GOT3 (cell line): ENCODE results near the gene MPO.

Experiments used
- DNase-seq: peaks from one replicate; lab custom pipeline; 2025; ENCODE audit warnings: mixed read lengths; lab: John Stamatoyannopoulos, UW

MPO gene

GRCh38 chr17:58320163-58320558 lies 39.4 kb upstream of the MPO start:
- DNase-seq = no peak

DNA sequence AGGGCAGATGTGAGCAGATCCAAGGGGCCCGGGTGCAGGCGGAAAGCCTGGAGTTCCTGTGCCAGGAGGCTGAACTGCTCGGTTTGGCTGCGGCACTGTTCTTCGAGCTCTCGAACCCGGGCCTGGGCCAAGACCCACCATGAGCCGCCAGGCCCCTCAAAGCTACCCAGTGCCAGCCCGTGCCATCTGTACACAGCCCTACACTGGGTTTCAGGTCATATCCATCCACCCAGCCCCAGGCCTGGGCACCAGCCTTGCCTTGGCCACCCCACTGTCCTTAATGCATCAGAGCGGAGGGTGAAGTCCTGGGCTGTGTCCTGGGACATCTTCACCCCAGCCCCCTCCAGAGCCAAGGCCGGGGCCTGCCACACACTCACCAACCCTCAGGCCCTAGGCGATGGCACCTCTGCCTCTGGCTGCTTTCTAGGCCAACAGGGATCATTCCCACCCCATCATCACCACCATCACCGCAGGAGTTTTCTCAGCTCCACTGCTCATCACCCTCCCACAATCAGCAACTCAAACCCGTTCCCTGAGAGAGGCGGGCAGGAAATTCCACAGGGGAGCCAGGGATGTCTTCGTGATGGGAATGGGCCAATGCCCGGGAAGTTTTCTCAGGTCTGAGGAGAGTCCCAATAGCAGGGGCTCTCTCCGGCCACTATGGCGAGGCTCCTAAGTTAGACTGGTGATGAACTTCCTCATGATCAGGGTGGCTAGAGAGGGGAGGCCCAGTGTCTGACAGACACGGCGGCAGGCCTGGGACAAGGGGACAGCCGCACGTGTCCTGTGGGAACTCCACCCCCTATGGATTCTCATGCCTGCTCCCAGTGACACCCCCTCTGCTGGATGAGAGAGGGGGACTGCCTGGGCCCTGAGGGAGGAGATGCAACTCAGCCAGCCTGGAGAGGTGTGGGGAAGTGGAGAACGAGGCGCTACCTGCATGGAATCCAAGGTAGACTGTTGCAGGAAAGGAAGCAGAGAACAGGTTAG lies 38.7 kb upstream of the MPO start:
- no peak for DNase-seq

DNA sequence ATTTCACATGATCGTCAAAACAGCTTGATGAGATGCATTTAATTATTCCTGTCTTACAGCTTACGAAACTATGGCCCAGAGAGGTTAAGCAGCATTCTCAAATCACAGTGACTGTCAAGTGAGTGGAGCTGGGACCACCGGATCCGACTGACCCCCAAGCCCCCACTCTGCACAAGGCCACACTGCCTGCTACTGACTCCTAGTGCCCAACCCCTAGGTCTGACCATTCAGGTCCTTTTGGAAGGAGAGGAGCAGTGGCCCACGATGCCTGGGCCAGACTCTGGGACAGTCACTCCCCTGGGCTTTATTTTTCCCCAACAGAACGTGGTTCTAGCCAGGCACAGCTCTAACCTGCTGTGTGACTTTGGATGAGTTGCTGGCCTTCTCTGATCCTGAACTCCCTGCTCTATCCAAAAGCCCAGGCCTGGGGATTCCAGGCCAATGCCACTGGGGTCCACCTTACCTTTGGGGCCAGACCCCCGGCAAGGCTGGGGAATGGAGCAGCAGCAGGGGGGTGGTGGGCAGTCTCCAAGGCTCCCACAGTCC lies 38.0 kb upstream of the MPO start:
- no peak for DNase-seq

GRCh38 chr17:58318065-58318481 lies 37.3 kb upstream of the MPO start:
- DNase-seq = no peak

- no peak for DNase-seq
Measured at GRCh38 chr17:58317421-58318064, 36.8 kb upstream of the MPO start.

DNA sequence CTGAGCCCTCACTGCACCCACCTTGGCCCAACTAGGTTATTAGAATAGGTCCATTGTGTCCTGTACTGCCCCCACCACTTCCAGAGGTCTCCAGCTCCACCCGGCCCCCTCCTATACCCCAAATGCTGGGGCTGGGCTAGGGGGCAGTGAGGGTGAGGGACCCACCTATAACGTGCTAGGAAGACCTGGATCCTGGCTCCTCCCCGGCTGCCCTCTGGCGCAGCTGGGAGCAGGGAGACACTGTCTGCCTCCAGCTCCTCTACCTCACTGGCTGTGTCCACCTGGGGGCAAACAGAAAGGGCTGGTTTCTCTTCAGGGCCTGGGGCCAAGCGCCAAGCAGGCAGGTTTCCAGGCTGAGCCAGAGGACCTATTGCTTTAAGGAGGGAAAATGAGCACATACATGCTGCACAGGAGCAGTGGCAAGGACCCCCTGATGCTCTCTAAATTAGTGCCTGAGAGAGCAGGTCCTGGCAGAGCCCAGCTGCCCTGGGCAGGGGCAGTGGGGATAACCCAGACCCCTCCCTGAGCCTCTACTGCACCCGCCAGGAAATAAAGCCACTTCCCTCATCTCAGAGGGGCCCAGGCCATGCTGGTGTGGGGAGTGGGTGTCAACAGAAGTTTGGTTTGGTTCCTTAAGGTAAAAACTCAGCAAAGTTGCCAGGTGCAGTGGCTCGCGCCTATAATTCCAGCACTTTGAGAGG lies 35.7 kb upstream of the MPO start:
- no peak for DNase-seq

- no peak for DNase-seq
Measured at GRCh38 chr17:58315750-58316149, 35.0 kb upstream of the MPO start.

DNA sequence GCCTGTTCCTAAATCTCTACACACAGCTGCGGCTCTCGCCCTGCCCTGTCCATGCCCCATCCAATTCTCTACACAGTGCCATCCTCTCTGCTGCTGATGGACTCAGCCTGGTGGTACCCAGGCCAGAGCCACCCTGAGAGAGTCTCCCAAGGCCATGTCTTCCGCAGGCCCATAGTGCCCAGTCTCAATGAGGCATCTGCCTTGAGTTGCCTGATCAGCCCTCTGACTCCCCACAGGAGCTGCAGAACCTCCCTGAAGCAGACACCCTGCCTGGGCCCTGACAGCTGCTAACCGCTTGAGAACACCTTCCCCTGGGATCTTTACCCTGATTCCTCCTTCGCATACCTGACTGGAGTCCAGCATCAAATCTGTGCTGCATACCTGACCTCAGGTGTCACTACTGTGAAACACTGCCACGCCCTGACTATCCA lies 34.6 kb upstream of the MPO start:
- no peak for DNase-seq

DNA sequence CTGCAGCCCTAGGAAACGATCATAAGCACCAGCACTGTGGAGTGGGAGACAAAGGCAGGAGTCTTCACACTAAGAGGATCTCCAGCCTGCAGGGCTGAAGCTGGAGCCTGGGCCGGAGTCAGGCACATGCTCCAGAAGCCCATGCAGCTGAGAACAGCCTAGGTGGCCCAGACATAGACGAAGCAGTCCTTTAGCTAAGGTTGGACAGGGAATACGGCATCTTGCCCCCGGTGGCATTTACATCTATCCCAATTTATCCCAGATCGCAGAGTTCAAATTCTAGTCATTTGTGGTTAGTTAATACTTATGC lies 33.9 kb upstream of the MPO start:
- no peak for DNase-seq

DNA sequence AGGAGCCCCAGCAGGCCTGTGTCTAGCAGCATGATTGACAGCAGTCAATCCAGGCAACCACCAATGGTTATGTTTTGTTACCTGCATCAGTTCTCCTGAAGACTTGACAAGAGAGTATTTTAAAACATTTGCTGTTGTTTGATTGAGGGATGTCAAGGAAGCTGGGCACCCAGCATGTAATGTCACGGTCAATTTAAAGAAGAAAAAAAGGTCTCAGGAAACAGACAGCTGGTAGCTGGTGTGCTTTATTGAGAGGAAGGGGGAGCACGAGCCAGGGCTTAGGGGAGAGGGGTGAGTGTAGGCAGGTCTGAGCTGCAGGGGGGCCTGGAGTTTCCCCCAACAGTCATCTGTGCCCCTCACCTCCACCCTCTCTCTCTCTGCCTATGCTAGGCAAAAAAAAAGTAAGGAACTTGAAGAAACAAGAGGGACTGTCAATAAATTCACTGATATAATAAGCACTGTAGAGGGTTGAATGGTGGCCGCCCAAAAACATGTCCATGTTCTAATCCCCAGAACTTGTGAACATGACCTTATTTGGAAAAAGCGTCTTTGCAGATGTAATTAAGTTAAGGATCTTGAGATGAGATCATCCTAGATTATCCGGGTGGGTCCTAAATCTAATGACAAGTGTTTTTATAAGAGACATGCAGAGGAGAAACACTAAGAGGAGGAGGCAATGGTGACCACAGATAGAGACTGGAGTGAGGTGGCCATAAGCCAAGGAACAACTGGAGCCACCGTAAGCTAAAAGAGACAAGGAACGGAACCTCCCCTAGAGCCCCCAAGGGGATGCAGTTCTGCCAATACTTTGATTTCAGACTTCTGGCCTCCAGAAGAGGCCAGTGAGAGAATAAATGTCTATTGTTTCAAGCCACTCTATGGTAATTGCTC lies 33.3 kb upstream of the MPO start:
- no peak for DNase-seq

DNA sequence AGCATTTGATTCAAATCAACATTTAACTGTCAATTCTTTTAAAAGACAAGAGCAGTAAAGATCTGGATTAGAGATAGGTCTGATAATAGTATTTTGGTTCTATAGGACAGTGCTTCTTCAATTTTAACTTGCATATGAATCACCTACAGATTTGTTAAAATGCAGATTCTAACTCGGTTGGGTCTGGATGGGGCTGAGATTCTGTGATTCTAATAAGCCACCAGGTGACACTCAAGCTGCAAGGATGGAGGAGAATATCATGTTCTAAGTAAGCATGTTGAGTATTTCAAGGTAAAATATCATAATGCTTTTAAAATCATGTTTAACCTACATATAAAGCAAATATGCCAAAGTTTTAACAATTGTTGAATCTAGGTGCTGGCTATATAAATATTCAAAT lies 32.1 kb upstream of the MPO start:
- DNase-seq = no peak

DNA sequence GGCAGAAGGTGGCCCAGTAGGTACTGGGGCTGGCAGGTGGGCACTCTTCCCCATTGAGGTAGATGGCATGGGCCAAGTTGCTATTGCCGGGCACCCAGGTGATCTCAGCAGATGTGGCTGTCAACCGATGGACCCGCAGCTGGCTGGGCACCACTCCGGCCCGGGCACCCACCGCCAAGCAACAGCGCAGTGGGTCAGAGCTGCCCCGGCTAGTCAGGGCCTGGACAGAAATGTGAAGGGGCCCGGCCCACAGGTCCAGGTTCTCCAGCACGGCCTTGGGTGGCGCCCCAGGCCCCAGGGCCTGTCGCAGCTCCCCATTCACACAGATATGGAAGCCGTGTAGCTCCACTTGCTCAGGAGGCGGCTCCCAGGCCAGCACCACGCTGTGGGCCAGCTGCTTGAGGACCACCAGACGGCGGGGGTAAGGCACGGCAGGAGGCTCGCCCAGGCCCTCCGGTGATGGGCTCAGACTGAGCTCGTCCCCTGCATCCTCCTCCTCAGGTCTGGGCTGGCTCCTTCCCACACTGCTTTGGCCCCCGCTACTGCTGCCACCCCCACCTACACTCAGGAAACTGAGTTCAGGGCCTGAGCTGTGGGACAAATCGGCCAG lies 31.4 kb upstream of the MPO start:
- no peak for DNase-seq

DNA sequence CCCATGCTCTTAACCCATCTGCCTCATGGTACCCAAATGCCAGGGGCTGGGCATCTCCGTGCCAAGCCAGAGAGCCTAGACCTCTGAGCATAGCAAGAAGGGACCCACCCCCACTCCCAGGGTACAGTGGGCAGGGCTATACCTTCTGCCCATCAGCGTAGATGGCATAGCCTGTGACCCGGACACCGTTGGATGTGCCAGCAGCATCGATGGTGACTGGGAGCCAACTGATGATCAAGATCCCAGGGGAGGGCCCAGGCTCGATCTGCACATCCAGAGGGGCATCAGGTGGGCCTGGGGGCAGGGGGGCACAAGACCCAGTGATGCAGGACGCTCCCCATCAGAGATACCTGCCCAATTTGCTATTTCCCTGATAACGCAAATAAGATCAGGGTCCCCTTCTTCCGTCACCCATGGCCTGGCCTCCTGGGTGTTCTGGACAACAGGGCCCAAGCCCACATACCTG lies 30.7 kb upstream of the MPO start:
- no peak for DNase-seq

DNA sequence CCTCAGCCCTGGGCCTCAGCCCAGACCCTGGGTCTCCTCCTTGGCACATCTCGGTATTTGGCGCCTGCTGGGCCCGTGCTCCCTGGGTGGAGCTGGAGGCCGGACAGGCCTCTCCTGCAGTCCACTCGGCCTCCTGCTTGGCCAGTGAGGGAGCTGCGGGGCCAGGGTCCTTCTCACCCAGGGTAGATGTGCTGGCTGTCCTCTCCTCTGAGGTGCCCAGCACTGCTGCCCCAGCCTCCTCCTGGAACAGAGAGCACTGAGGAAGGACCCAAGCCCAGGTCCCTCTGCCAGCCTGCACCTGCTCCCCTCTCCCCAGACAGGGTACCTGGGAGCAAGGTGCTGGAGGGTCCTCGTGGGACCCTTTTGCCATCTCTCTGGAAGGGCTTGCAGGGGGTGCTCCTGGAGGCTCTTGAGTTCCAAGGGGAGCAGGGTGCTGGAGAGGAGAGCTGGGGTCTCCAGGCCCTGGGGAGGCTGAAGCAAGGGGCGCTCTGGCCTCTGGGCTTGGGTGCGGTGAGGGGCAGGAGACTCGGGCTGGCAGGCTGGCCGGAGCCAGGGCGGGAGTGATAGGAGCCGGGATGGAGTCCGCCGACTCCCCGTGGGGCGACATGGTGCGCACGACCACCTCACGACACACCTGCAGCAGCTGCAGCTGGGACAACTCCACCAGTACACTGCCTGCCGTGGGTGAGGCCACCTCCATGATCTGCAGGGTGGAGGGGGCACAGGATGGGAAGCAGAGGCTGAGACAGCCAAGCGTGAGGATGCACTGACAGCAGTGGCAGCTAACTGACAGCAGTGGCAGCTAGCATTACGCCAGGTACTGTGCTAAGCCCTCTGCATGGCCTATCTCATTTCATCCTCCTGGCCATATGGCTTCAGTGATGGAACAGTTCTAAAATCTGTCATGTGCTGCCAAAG lies 30.0 kb upstream of the MPO start:
- no peak for DNase-seq

GRCh38 chr17:58309918-58310259 lies 29.2 kb upstream of the MPO start:
- no peak for DNase-seq

DNA sequence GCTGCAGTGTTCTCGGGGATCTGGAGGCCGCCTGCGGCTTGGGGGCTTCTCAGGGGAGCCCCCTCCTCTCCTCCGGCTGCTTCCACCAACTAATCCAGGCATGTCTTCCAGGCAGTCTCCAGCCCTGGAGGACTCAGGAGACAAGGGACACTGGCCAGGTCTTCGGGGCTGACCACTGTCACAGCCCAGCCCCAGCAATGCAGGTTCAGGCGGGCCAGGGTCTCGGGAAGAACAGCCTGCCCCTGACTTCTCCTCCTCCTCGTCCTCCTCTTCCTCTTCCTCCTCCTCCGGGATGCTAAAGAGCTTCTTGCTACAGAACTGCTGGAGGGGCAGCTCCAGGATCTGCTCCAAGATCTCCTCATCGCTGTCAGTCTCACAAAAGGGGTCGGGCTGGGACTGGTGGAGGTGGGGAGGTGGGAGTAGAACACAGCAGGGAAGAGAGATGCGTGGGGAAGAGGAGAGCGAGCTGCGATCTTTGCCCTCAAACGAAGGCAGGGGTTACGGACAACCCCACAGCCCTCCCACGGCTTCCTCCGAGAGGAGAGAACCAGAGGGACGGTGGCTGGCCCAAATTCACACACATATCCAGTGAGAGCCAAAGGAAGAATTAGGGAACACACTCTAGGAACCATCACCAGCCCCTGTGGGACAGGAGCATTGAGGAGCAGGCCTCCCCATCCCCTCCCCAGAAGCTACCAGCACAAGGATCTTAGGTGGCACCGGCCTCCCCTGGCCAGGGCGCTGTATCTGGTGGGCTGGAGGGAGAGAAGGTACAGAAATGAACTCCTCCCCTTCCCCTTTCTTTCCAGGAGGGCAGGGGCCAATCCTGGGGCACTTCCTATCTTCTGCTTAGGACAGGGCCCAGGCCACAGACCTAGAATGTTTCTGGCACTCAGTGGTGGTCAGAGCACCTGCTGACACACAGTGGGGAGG lies 28.5 kb upstream of the MPO start:
- no peak for DNase-seq

DNA sequence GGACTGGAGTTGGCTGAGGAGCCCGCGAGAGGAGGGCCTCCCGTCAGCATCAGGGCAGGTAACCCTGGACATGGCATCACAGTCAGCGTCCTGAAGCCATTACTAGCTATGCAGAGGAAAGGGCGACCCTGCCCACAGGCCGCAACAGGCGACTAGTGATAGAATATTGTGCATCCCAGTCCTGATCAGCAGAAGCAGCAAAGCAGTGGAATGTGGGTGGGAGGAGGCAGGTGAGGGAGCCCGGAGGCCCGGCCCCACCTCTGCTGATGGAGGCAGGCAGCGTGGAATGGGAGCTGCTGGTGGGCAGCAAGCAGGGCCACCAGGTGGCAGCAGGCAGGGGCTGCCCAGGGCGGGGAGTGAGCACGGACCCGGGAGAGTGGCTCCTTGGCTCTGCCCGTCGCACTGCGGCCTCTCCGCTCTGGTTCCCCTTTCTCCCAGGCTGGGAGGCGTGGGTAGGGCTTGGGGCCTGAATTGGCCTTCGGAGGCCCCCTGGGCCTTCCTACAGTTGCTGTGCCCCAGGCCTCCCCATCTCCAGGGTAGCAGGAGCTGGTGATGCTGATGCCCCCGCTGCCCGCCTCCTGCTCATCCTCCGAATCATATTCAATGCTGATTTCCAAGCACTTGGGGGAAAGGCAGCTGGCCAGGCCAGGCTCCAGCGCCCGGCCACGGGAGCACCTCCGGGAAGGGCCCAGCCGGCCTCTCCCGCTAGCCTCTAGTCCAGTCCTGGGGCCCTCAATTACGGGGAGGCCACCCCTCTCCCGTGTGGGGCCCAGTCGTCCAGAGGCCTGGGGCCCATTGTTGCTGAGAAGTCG lies 27.6 kb upstream of the MPO start:
- no peak for DNase-seq
